Thymus (tissue), 11 donors: Measurements from ENCODE around the gene FBXO10. TPM values are rescaled to one million over a fixed set of nuclear protein-coding genes. Genes with fewer than 3 reads are reported as not detected.

ENCODE experiments used
- DNase-seq, 9 donors: peaks; one replicate each; pipeline ENCODE4 v3.0.0-alpha.2; 2013; ENCODE audit warnings: low spot score in 9 of 9, low read depth in 6 of 9, missing footprints in 1 of 9
- H3K27ac ChIP-seq, 2 donors: one replicate each; pipeline ENCODE4 v1.5.1; 2013; ENCODE audit warnings: control low read depth in 1 of 2, low read depth in 1 of 2, low read length in 1 of 2, mild to moderate bottlenecking in 1 of 2, moderate library complexity in 1 of 2
- H3K27me3 ChIP-seq, 2 donors: one replicate each; pipeline ENCODE4 v1.5.1; 2013; ENCODE audit warnings: low read length in 1 of 2; ENCODE audit not compliant: control insufficient read depth in 2 of 2, insufficient read depth in 1 of 2
- H3K36me3 ChIP-seq, 2 donors: one replicate each; pipeline ENCODE4 v1.5.1; 2013; ENCODE audit warnings: low read length in 1 of 2, mild to moderate bottlenecking in 1 of 2, moderate library complexity in 1 of 2; ENCODE audit not compliant: control insufficient read depth in 2 of 2, insufficient read depth in 2 of 2
- H3K4me1 ChIP-seq, 2 donors: one replicate each; pipeline ENCODE4 v1.5.1; 2013; ENCODE audit warnings: low read length in 2 of 2; ENCODE audit not compliant: control insufficient read depth in 2 of 2, insufficient read depth in 2 of 2
- H3K4me3 ChIP-seq, 2 donors: one replicate each; pipeline ENCODE4 v1.5.1; 2013; ENCODE audit warnings: low read length in 2 of 2, control low read depth in 1 of 2, mild to moderate bottlenecking in 1 of 2
- H3K9me3 ChIP-seq, 2 donors: one replicate each; pipeline ENCODE4 v1.5.1; 2013; ENCODE audit warnings: low read length in 1 of 2, mild to moderate bottlenecking in 1 of 2; ENCODE audit not compliant: control insufficient read depth in 2 of 2, insufficient read depth in 1 of 2
- WGBS: extraction: QIAGEN DNeasy Blood & Tissue Kit; methylation state at CpG from one replicate; pipeline ENCODE4 v1.1.7; 2013; 5-methylcytosine and 5-hydroxymethylcytosine counted together
- polyA plus RNA-seq: library from polyadenylated mRNA; stranded (reverse); fragments of 200-250 nt; gene quantifications from one replicate; pipeline ENCODE4 v1.2.3, GENCODE V29; 2013
- total RNA-seq: library from RNA; stranded (reverse); fragments of 120-200 nt; gene quantifications from one replicate; pipeline ENCODE4 v1.2.4, GENCODE V29; 2013
- donor health status: healthy.

FBXO10 gene
- total and polyA plus RNA-seq, 2 donors: 2.5 to 3.2 TPM

DNA sequence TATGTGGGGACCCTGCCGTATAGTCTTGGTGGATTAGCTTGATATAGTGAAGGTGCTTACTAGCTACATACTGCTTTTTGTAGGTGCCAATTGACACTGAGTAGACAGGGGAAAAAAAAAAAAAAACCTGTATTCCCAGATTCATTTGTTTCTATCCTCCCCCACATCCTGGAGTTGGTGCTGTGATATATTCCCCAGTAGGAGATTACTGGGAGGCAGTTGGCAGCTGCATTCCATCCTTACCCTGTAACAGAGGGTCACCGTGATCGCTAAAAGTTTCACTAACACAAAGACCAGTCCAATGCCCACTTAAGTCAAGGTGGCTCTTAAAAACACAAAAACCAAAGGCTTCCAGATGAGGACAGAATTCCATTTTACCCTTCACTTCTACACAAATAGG is 43.6 kb upstream of the FBXO10 start:
- no peak for DNase-seq
- peaks cover 0 to 2% of the 10 kb centered on the region in 2 donors for H3K4me1 ChIP-seq
- WGBS: 98% methylated on average over 3 of the region's 3 CpGs
- no peaks in the 10 kb centered on the region for H3K27me3 ChIP-seq
- no peaks in the 10 kb centered on the region for H3K36me3 ChIP-seq
- H3K4me3 ChIP-seq: no peak overlapping the region
- H3K9me3 ChIP-seq: no peaks in the 10 kb centered on the region
- H3K27ac ChIP-seq: no peak overlapping the region

DNA sequence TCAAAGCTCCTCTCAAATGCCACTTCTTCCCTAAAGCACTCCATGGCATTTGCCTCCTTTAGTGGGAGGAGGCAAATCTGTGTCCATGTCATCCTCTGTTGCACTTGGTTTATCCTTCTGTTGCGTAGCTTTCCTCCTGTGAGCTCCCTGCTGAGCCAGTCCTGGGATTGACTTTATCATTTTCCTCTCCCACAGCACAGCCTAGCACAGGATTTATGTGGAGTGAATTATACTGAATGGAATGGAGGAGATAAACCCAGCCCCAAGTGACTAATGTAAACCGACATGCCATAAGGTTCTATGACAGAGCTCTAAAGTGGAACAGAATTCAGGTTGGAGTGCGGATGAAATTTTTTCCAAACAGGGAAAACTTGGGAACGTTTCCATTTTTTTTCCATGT is 42.6 kb upstream of the FBXO10 start:
- DNase-seq: no peak
- 96% methylated on average over 4 of the region's 4 CpGs for WGBS

DNA sequence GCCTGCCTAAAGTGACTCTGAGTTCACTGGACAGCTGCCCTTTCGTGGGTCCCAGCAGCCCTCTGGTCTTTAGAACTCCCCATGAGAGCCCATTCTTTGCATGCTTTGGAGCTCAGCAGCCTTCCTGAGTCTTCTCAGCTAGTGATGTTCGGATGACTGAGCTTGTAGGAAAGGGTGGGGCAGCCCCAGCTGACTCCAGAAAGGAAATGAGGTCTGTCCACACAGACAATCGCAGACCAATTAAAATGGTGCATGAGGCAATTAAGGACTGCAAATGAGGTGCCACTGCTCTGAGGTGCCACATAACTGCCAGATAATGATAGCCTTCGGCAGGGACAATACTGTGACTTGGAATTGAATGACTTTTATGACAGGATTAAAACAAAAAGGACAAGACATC is 41.7 kb upstream of the FBXO10 start:
- H3K27me3 ChIP-seq: no peaks in the 10 kb centered on the region
- no peak for DNase-seq
- H3K4me1 ChIP-seq: peaks cover 0 to 2% of the 10 kb centered on the region in 2 donors
- 82% methylated on average over 4 of the region's 4 CpGs for WGBS
- H3K27ac ChIP-seq: no peak overlapping the region
- H3K4me3 ChIP-seq: no peak overlapping the region
- H3K9me3 ChIP-seq: no peaks in the 10 kb centered on the region
- no peaks in the 10 kb centered on the region for H3K36me3 ChIP-seq

More for the DNA sequence above, 42.6 kb upstream of the FBXO10 start:
- Histone ChIP-seq H3K4me3 (no peak overlapping the region), H3K36me3 (no peaks in the 10 kb centered on the region), H3K27ac (no peak overlapping the region), H3K9me3 (no peaks in the 10 kb centered on the region), H3K4me1 (peaks cover 0 to 2% of the 10 kb centered on the region in 2 donors), H3K27me3 (no peaks in the 10 kb centered on the region)

DNA sequence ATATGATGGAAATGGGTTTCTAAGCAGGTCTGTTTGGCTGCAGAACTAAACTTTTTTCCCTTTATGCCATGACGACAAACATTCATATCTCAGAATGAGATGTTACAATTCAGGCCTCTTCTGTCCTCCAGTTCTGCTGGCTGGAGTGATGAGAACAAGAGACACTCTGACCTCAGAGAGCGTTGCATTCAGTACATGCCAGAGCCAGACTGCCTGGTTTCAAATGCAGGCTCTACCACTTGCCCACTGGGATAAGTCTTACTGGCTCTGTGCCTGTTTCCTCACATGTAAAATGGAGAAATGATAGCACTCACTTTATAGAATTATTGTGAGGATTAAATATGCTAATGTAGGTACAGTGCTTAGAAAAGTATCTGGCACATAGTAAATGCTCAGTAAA is 41.0 kb upstream of the FBXO10 start:
- Histone ChIP-seq H3K4me3 (no peak overlapping the region), H3K4me1 (peaks cover 0 to 2% of the 10 kb centered on the region in 2 donors), H3K27ac (no peak overlapping the region), H3K36me3 (no peaks in the 10 kb centered on the region), H3K27me3 (no peaks in the 10 kb centered on the region), H3K9me3 (no peaks in the 10 kb centered on the region)
- no peak for DNase-seq
- WGBS: 97% methylated on average over 2 of the region's 2 CpGs

DNA sequence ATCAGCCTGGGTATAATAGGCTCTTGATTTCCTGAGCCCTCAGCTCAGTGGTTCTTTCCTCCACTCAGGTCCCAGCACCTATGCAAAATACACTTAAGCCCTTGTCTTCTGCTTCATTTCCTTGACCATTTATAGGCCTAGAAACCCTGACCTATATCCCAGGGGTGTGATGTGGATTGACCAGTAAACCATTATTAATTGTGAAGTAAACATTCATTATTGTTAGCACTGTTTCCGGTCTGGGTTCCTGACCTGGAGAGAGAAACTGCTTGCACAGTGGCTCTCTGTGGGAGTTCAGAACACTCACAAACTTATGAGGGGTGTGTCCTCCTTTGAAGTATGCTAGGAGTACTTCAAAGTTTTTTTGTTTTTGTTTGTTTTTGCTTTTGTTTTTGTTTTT is 35.8 kb upstream of the FBXO10 start:
- WGBS: 78% methylated on average over 1 of the region's 1 CpG

DNA sequence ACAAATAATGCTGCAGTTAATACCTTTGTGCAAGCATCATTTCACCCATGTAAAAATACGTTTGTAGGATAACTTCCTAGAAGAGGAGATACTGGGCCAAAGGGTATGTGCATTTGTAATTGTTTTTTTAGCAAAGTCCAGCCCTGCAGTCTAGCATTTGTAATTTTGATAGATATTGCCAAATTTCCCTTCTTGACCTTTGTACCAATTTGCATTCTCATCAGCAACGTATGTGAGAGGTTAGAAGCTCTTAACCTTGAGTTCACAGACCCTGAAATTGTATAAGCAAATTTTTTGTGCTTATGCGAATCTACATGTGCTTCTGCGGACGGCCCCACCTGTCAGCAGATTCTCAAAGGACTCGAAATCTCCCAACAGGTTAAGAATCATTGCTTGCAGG is 34.8 kb upstream of the FBXO10 start:
- 87% methylated on average over 6 of the region's 6 CpGs for WGBS
- Histone ChIP-seq H3K4me1 (no peaks in the 10 kb centered on the region), H3K9me3 (no peaks in the 10 kb centered on the region)

More for the DNA sequence above, 35.8 kb upstream of the FBXO10 start:
- Histone ChIP-seq H3K4me1 (no peaks in the 10 kb centered on the region), H3K9me3 (no peaks in the 10 kb centered on the region), H3K27ac (no peak overlapping the region), H3K4me3 (no peak overlapping the region), H3K36me3 (no peaks in the 10 kb centered on the region), H3K27me3 (peaks cover 0 to 3% of the 10 kb centered on the region in 2 donors)
- DNase-seq: no peak

DNA sequence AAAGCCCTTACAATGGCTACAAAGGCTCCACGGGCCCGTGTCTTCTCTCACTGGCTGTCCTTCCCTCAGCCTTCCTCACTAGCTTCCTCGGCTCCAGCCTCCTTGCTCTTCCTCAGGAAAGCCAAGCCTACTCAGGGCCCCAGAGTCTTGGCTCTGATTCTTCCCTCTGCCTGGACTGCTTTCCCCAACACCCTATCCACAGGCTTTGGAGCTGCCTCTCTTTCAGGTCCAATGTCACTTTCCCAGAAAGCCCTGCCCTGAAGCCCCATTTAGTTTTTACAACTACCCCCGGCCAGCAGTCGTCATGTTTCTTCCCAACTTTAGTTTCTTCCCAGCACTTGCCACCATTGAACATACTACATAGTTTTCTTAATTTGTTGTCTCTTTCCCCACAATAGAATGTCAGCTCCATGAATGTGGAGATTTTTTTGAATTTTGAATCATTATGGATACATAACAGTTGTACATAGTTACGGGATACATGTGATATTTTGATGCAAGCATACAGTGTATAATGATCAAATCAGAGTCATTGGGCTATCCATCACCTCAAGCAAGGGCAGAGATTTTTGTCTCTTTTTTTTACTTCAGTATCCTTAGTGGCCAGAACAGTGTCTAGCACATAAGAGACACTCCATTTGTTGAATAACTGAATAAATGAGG is 33.7 kb upstream of the FBXO10 start:
- no peak for DNase-seq
- Histone ChIP-seq H3K27ac (no peak overlapping the region), H3K4me1 (no peaks in the 10 kb centered on the region), H3K4me3 (no peak overlapping the region), H3K36me3 (no peaks in the 10 kb centered on the region), H3K27me3 (peaks cover 0 to 6% of the 10 kb centered on the region in 2 donors), H3K9me3 (no peaks in the 10 kb centered on the region)
- 91% methylated on average over 6 of the region's 6 CpGs for WGBS

More for the DNA sequence above, 34.8 kb upstream of the FBXO10 start:
- no peak overlapping the region for H3K4me3 ChIP-seq
- DNase-seq: no peak
- H3K36me3 ChIP-seq: no peaks in the 10 kb centered on the region
- peaks cover 0 to 3% of the 10 kb centered on the region in 2 donors for H3K27me3 ChIP-seq
- H3K27ac ChIP-seq: no peak overlapping the region

DNA sequence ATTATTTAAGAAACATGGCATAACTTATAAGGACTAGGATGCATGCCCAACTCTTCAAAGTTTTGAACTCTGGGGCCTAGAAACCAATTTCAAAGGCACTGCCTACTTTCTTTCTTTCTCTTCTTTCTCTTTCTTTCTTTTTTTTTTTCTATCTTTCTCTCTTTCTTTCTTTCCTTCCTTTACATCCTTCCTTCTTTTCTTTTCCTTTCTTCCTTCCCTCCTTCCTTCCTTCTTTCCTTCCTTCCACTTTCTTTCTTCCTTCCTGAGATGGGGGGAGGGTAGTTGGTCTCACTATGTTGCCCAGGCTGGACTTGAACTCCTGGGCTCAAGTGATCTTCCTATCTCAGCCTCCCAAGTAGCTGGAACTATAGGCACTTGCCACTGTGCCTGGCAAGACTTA is 32.1 kb upstream of the FBXO10 start:
- Histone ChIP-seq H3K4me3 (no peak overlapping the region), H3K27me3 (peaks cover 0 to 8% of the 10 kb centered on the region in 2 donors), H3K4me1 (no peaks in the 10 kb centered on the region), H3K36me3 (no peaks in the 10 kb centered on the region), H3K9me3 (no peaks in the 10 kb centered on the region), H3K27ac (no peak overlapping the region)
- no peak for DNase-seq

DNA sequence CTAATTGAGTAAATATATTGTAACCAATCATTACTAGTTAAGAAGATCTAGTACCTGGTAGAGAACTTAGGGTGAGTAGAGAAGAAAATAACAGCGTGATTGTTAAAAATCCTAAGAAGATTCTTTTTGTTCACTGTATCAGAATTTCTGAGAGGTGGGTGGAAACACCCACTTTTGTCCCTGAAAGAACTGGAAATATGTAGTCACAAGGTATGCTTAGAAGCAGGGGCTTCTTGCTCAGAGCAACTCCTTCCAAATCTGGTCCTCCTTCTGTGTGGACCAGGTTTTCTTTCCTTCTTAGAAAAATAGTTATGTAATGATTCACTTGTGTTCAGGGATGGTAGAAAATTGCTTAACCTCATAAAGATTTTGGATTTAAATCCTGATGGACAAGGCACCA is 28.1 kb upstream of the FBXO10 start:
- Histone ChIP-seq H3K36me3 (no peaks in the 10 kb centered on the region), H3K4me3 (no peak overlapping the region), H3K27me3 (peaks cover 0 to 10% of the 10 kb centered on the region in 2 donors), H3K27ac (no peak overlapping the region), H3K9me3 (no peaks in the 10 kb centered on the region), H3K4me1 (no peaks in the 10 kb centered on the region)
- 84% methylated on average over 1 of the region's 1 CpG for WGBS
- DNase-seq: no peak
